Suppressor macrophage (primary cell): Measurements from ENCODE around the gene HLTF.
"Not testable (repeated sequence)": the region's sequence is repeated elsewhere in the genome, so short reads cannot be mapped to it uniquely, and the experiment has no call there.

Experiments
- DNase-seq, 4 experiments: peaks; one replicate each; pipeline ENCODE4 v3.0.0-alpha.2; 2020 to 2022

The HLTF gene

GRCh38 chr3:148991219-148992026 is 94.9 kb downstream of the HLTF start, which contains the start of gene GYG1:
TSS of gene GYG1 (plus strand) at chr3:148991540. CDS start at chr3:148991641, 101 bp downstream.
- peak; percentile 85 to 95 (median 90) for DNase-seq

- peak; percentile 18 to 65 (median 48) for DNase-seq
Measured at GRCh38 chr3:148990236-148990635, 96.1 kb downstream of the HLTF start.

- not testable (repeated sequence) for DNase-seq
Measured at GRCh38 chr3:148987551-148987950, 98.8 kb downstream of the HLTF start.

GRCh38 chr3:148981273-148981672 is 105.1 kb downstream of the HLTF start:
- DNase-seq, result no peak
